Adrenal gland (tissue), 5 donors: Measurements from ENCODE around the gene ZSWIM6.

Experiments
- CTCF ChIP-seq, 6 experiments: fragments of 450-650 bp in 4 of 6; fragments of 200-600 bp in 2 of 6; sonication (generic) in 1 of 6; IDR thresholded peaks; 1 replicate in 5 of 6; 2 replicates in 1 of 6; pipeline versions ENCODE4 v1.5.1 to v1.8.0; 2016 to 2021; ENCODE audit warnings: antibody characterized with exemption in 6 of 6, mild to moderate bottlenecking in 2 of 6, moderate library complexity in 1 of 6
- POLR2A ChIP-seq, 2 donors: fragments of 450-650 bp; IDR thresholded peaks; one replicate each; pipeline ENCODE4 v1.6.1; 2017; ENCODE audit warnings: antibody characterized with exemption in 2 of 2, mild to moderate bottlenecking in 2 of 2, moderate library complexity in 1 of 2
- donor health status: DM: no; HTN: no; CAD: no.

- TF ChIP-seq POLR2A (IDR thresholded peaks at IDR 0.05), result no peak
- no peak for TF ChIP-seq CTCF (IDR thresholded peaks at IDR 0.05)
These were observed 206.9 kb downstream of the ZSWIM6 start for GRCh38 chr5:61538722-61539501.
